WTC11 (cell line): ENCODE data around the gene BCAS1. TPM values are rescaled to one million over a fixed set of nuclear protein-coding genes. Genes with fewer than 3 reads are reported as not detected.

Experiments used
- ATAC-seq: fragments of 200-7000 bp; cut with Tn5 transposase; 2 replicates; pipeline ENCODE4 v1.10.0; 2021; ENCODE audit warnings: mild to moderate bottlenecking, moderate library complexity
- CTCF ChIA-PET: fragments of 300-600 bp; sonication (Branson Sonifier 250); formaldehyde crosslinking; loops from one replicate; lab custom pipeline; 2021; ENCODE audit warnings: antibody characterized with exemption; lab: Charles Lee
- POLR2A ChIA-PET: fragments of 350-600 bp; sonication (Branson Sonifier 250); formaldehyde crosslinking; loops from one replicate; lab custom pipeline; 2021; ENCODE audit warnings: antibody characterized with exemption; lab: Charles Lee
- DNase-seq: peaks from one replicate; pipeline ENCODE4 v3.0.0; 2021; ENCODE audit warnings: low spot score
- H3K27ac Mint-ChIP-seq: 2 replicates; pipeline ENCODE4 v1.8.0; 2021; ENCODE audit warnings: mixed read lengths
- H3K27me3 Mint-ChIP-seq: 2 replicates; pipeline ENCODE4 v1.8.0; 2021; ENCODE audit warnings: low read depth, mild to moderate bottlenecking, moderate library complexity, mixed read lengths
- H3K36me3 Mint-ChIP-seq: 2 replicates; pipeline ENCODE4 v1.8.0; 2021; ENCODE audit warnings: mixed read lengths
- H3K4me1 Mint-ChIP-seq: 2 replicates; pipeline ENCODE4 v1.8.0; 2022; ENCODE audit warnings: mixed read lengths
- H3K4me3 Mint-ChIP-seq: 2 replicates; pipeline ENCODE4 v1.8.0; 2021; ENCODE audit warnings: mild to moderate bottlenecking, moderate library complexity, mixed read lengths
- H3K9me3 Mint-ChIP-seq: 2 replicates; pipeline ENCODE4 v1.8.0; 2021; ENCODE audit warnings: mixed read lengths
- CREB1 ChIP-seq: sonication (generic); formaldehyde crosslinking; IDR thresholded peaks from 2 replicates; pipeline ENCODE4 v1.8.0; 2023; ENCODE audit warnings: mild to moderate bottlenecking, missing genetic modification reagents
- CTCF ChIP-seq: fragments of 200-600 bp; IDR thresholded peaks from 2 replicates; pipeline ENCODE4 v1.8.0; 2022; ENCODE audit warnings: antibody characterized with exemption
- ELF4 ChIP-seq: sonication (generic); formaldehyde crosslinking; IDR thresholded peaks from 2 replicates; pipeline ENCODE4 v1.8.1; 2022; ENCODE audit warnings: low read depth, mild to moderate bottlenecking, moderate library complexity, missing genetic modification reagents
- ETV6 ChIP-seq: sonication (generic); formaldehyde crosslinking; IDR thresholded peaks from 2 replicates; pipeline ENCODE4 v1.8.1; 2022; ENCODE audit warnings: mild to moderate bottlenecking, missing genetic modification reagents
- GABPB1 ChIP-seq: sonication (generic); formaldehyde crosslinking; IDR thresholded peaks from 2 replicates; pipeline ENCODE4 v1.8.1; 2023; ENCODE audit warnings: mild to moderate bottlenecking, missing genetic modification reagents
- GTF2I ChIP-seq: fragments of 250-450 bp; sonication (Bioruptor Pico); conservative IDR thresholded peaks from 2 replicates; pipeline ENCODE4 v1.4.0; 2021; ENCODE audit warnings: mild to moderate bottlenecking
- NR3C1 ChIP-seq: sonication (generic); formaldehyde crosslinking; conservative IDR thresholded peaks from 2 replicates; pipeline ENCODE4 v1.8.1; 2023; ENCODE audit warnings: low read depth, mild to moderate bottlenecking, missing genetic modification reagents
- PREB ChIP-seq: sonication (generic); formaldehyde crosslinking; IDR thresholded peaks from 2 replicates; pipeline ENCODE4 v1.8.1; 2022; ENCODE audit warnings: mild to moderate bottlenecking, missing genetic modification reagents, moderate library complexity, borderline replicate concordance
- SMAD4 ChIP-seq: sonication (generic); formaldehyde crosslinking; IDR thresholded peaks from 2 replicates; pipeline ENCODE4 v1.8.0; 2022; ENCODE audit warnings: mild to moderate bottlenecking, missing genetic modification reagents
- STAT6 ChIP-seq: sonication (generic); formaldehyde crosslinking; conservative IDR thresholded peaks from 2 replicates; pipeline ENCODE4 v1.8.1; 2023; ENCODE audit warnings: mild to moderate bottlenecking, low read depth, missing genetic modification reagents, moderate library complexity
- TEAD4 ChIP-seq: sonication (generic); formaldehyde crosslinking; IDR thresholded peaks from 2 replicates; pipeline ENCODE4 v1.8.0; 2022; ENCODE audit warnings: mild to moderate bottlenecking, missing genetic modification reagents
- ZMAT4 ChIP-seq: fragments of 250-450 bp; sonication (Bioruptor Pico); IDR thresholded peaks from 2 replicates; pipeline ENCODE4 v1.9.0; 2021; ENCODE audit warnings: mild to moderate bottlenecking
- ZNF138 ChIP-seq: sonication (generic); formaldehyde crosslinking; conservative IDR thresholded peaks from 2 replicates; pipeline ENCODE4 v1.8.1; 2022; ENCODE audit warnings: mild to moderate bottlenecking, moderate library complexity, missing genetic modification reagents
- total RNA-seq: library from RNA; stranded (reverse); gene quantifications from 3 replicates; pipeline ENCODE4 v1.2.3, GENCODE V29; 2021
- TF ChIP-seq, protein P1 (sequence below): sonication (generic); formaldehyde crosslinking; IDR thresholded peaks from 2 replicates; pipeline ENCODE4 v1.8.0; 2022; ENCODE audit warnings: mild to moderate bottlenecking, missing genetic modification reagents
- TF ChIP-seq, protein P2 (sequence below): fragments of 250-450 bp; sonication (Bioruptor Pico); IDR thresholded peaks from 2 replicates; pipeline ENCODE4 v2.1.2; 2022; ENCODE audit warnings: mild to moderate bottlenecking, moderate library complexity

The BCAS1 gene
- total RNA-seq, 1 experiment from 2014 or later: 0.11 TPM

DNA sequence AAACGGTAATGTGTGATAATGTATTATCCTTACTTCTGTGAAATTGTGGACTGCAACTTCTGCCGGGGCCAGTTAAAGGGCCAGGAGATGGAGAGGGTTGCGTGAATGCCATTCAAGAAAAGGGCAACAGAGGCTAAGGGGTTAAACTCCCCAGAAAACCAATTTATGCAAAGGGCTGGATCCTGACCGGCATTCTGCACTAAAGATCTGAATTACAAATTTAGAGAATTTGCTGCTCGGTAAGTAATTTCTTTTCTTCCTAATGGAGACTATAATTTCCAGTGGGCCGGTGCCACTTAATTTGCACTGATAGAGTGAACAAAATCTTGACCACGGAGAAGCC, 130.1 kb downstream of the BCAS1 start:
- no peaks in the 10 kb centered on the region for H3K27me3 Mint-ChIP-seq
- H3K9me3 Mint-ChIP-seq: no peaks in the 10 kb centered on the region
- no peak for ATAC-seq
- H3K4me1 Mint-ChIP-seq: peaks cover 65% of the 10 kb centered on the region
- H3K36me3 Mint-ChIP-seq: no peaks in the 10 kb centered on the region
- CTCF ChIA-PET: interaction anchor here (0.6 to 2.6 kb wide), 40 partner anchors 9 to 762 kb away, joined by 3 to 31 read pairs (median 5); partner anchors contain the start of gene CYP24A1
- TF ChIP-seq CREB1 (CRISPR knock-in tag) (no peak), SMAD4 (CRISPR knock-in tag) (no peak), TEAD4 (no peak), ZMAT4 (no peak)
- peak overlapping the region; percentile 54 for H3K27ac Mint-ChIP-seq
- no peak for DNase-seq
- peak overlapping the region; percentile 59 for H3K4me3 Mint-ChIP-seq
- POLR2A ChIA-PET: interaction anchor here (0.9 kb wide), 2 partner anchors 26 to 75 kb away, joined by 3 to 5 read pairs; no protein-coding TSS in a partner anchor

- H3K36me3 Mint-ChIP-seq: no peaks in the 10 kb centered on the region
- peaks cover 70% of the 10 kb centered on the region for H3K4me1 Mint-ChIP-seq
- peak overlapping the region; percentile 54 for H3K27ac Mint-ChIP-seq
- TF ChIP-seq ZNF138 (CRISPR knock-in tag) (no peak), GABPB1 (CRISPR knock-in tag) (0 out of 2 replicates have a peak, but pooled peaks have one; percentile 30), ETV6 (no peak), PREB (0 out of 2 replicates have a peak, but pooled peaks have one; percentile 67), CTCF (peak; percentile 58), NR3C1 (CRISPR knock-in tag) (no peak), ELF4 (no peak), GTF2I (CRISPR knock-in tag) (no peak), STAT6 (CRISPR knock-in tag) (no peak)
- TF ChIP-seq, protein P1, sequence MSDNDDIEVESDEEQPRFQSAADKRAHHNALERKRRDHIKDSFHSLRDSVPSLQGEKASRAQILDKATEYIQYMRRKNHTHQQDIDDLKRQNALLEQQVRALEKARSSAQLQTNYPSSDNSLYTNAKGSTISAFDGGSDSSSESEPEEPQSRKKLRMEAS (CRISPR knock-in tag): 0 out of 2 replicates have a peak, but pooled peaks have one; percentile 17
- TF ChIP-seq, protein P2, sequence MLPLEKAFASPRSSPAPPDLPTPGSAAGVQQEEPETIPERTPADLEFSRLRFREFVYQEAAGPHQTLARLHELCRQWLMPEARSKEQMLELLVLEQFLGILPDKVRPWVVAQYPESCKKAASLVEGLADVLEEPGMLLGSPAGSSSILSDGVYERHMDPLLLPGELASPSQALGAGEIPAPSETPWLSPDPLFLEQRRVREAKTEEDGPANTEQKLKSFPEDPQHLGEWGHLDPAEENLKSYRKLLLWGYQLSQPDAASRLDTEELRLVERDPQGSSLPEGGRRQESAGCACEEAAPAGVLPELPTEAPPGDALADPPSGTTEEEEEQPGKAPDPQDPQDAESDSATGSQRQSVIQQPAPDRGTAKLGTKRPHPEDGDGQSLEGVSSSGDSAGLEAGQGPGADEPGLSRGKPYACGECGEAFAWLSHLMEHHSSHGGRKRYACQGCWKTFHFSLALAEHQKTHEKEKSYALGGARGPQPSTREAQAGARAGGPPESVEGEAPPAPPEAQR: no peak
- no peaks in the 10 kb centered on the region for H3K9me3 Mint-ChIP-seq
- peak; percentile 91 for DNase-seq
- POLR2A ChIA-PET: interaction anchor here (0.5 to 0.9 kb wide), 6 partner anchors 25 to 327 kb away, joined by 3 to 8 read pairs (median 4); no protein-coding TSS in a partner anchor
- CTCF ChIA-PET: interaction anchor here (0.5 to 2.6 kb wide), 45 partner anchors 8 to 762 kb away, joined by 3 to 31 read pairs (median 5); partner anchors contain the start of gene CYP24A1
- H3K27me3 Mint-ChIP-seq: no peaks in the 10 kb centered on the region
- ATAC-seq: peak; percentile 77
- H3K4me3 Mint-ChIP-seq: peak overlapping the region; percentile 59
Measured at GRCh38 chr20:53939572-53940359, 130.6 kb downstream of the BCAS1 start.
